Glomerular visceral epithelial cell (primary cell): ENCODE data around the gene GSTM3.

Source experiments
- DNase-seq: peaks from one replicate; pipeline ENCODE4 v3.0.0-alpha.2; 2016; ENCODE audit errors: extremely low spot score

Gene GSTM3

DNA sequence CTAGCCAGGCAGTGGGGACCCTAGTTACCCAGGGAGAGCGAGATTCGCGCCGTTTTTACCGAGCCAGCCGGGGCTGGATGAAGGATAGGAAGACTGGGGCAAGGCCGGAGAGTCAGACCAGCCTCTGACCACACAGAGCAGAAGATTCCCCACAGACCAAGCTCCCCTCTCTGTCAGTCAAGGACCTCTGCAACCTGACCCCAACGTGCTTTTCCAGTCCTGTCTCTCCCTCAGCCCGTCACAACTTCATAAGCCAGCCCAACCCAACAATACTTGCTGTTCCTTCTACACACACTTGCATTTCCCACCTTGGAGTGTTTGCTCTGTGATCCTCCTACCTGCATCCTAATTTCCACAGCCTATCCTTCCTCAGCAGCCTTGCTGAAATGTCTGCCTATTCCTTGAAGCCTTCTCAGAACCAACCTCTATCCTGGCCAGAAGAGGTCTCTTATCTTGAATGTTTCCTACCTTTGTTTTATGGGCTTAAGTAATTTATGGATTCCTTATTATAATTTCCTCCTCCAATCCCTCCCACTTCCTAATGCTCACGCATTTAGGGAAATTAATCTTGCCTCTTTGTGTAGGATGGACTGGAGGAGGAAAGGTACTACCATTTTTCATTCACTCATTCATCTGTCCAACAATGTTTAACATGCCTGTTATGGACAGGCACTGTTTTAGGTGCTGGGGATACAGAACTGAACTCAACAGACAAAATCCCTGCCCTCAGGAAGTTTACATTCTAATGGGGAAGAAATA is at the start of gene GSTM3:
Gene GSTM3, minus strand, starts transcription at position 424 of the 759 bp plus-strand sequence. CDS start 751 bp downstream, outside the sequence.
- DNase-seq: no peak

DNA sequence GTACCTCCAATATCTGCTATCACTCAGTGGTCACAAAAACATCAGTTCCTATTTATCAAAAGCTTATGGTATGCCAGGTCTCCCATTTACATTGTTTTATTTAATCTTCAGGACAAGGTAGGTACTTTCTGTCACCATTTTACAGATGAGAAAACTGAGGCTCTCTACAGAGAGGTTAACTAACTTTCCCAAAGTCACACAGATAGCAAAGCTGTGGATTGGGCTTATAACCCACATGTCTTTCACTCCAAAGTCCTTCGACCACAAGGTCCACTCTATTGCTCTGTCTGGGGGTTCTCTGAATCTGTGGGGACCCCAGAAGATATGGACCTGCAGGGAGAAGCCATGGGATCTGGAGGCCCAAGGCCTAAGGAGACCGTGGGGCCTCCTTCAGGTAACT is 49.5 kb upstream of the GSTM3 start:
- DNase-seq: no peak

DNA sequence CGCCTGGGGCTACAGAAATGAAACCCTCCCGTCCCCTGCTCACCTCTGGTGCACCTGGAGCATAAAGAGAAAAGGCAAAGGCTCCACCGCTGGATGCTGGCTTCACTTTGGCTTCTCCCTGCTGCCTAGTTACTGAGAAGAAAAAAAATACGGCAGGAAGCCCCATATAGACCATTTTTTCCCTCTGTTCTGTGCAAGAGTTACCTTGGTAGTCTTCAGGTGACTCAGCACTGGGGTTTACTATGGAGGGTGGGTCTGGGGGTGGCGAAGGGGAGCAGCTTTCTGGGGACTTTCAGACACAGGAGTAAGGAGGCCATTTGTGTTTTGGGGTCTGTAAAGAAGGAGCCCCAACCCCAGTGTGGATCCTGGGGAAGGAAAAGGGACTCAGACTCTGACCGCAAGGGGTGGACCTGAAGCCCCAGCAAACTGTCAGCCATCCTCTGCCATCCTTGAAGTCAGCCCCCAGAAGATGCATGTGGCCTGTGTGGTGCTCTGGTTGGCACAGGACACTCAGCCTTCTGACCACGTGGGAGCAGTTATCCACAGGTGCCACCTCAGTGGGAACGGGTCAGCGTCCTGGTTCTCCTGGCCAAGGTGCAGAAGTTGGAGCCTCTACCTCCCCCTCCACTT is 48.8 kb upstream of the GSTM3 start:
- no peak for DNase-seq

DNA sequence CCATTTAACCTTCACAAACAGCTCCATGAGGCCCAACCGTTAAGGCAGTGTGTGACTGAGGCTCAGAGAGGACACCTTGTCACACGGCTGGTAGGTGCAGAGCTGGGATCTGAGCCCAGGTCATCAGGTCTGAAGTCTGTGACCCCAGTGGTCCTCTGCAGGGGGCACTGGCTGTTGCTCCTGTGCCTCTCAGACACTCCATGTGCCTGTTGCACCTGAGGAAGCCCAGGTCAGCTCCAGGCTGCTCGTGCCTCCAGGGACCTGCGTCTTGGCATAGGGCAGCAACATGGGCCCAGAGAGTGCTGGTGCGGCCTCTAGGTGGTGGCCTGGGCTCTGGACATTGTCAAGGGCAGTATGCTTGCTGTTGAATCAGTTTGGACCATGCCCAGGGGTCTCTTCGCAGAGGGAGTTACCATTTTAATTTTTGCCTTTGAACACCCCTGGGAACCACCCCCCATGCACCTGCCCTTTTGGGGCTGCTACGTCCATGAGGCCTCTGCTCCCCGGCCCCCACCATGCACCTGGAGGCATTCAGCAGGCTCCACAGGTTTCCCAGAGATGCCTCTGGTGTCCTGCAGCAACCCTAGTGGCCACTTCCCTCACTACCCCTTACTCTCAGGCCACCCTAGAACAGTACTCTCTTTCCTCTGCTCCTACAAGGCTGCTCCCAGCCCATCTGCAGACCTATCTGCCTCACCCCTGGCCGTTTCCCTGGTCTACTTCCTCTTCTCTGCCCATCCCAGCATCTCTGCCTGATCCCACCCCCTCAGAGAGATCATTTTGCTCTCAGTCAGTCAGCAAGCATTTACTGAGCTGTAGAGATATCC is 48.1 kb upstream of the GSTM3 start:
- DNase-seq: no peak

DNA sequence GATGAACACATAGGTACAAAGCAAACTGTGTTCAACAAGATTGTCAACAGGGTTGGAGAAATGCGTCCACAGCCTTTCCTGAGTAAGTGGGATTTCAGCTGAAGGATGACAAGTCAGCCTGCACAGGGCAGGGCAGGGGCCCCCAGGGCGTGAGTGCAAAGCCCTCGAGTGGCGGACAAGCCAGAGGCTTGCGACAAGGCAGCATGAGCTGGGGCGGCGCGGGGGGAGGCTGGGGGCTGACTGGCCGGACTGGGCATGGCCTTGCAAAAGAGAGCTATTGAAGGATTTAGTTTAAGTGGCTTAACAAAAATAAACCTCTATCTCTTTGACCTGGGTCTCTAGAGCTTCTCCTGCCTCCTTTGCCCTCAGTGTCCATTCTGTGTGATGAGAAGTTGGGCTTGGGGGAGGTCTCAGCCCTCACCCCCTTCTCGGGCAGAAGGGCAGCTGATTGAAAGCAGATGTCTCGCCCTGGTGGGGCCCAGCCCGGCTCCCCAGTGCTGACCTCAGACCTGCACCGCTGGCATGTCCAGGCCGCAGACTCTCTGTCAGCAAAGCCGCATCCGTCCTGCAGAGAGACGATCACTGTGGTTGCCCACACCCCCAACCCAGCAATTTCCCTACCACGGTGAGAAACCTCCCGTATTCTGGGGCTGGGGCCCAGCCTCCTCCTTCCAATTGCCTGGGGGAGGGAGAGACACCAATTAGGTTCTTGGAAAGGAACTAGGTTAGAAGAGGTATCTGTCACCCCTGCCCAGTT is 47.2 kb upstream of the GSTM3 start:
- DNase-seq: no peak

DNA sequence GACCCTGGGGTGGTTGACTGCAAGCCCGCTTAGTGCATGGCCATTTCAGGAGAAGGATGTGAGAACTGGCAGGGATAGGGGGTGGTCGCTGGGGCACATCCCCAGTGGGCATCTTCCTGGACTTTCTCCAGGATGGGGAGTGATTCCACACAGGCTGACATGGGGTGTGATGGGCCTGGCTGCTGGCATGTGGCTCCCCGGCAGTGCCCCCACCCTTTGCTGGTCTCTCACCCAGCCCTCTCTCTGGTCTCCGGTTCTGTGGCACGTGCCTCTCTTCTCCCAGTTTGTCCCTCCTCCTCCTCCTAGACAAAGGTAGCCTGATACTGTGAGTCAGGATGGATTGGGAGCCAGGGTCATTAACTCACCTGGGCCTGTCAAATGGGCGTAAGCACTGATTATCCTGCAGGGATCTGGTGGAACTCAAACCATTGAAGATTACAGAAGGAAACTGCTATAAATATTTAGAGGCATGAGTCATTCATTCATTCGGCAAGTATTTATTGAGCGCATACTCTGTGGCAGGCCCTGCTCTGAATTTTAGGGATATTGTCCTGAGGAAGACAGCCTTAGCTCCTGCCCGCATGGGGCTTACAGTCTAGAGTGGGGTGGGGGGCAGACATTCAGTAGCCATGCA is 46.5 kb upstream of the GSTM3 start:
- DNase-seq: no peak

DNA sequence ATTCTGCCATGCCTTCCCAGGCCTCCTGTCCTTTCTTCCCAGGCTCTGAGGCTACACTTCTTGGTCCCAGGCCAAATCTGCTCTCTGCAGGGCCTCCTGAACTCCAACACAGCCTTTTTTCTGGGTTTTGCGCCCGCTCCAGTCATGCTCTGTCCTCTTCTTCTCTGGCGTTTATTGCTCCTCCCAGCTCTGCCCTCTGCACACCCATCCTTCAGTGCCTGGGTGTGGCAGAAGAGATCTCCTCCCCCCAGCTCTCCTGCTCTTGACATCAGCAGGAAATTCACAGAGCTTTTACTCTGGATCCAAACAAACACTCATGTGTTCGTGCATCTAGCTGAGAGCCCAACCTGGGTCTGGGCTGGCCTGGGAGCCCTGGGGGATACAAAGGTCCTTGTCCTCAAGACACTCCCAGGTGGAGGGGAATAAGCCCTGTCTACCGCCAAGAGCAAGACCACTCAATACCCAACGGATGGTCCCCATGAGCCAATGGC is 45.7 kb upstream of the GSTM3 start:
- DNase-seq: no peak

DNA sequence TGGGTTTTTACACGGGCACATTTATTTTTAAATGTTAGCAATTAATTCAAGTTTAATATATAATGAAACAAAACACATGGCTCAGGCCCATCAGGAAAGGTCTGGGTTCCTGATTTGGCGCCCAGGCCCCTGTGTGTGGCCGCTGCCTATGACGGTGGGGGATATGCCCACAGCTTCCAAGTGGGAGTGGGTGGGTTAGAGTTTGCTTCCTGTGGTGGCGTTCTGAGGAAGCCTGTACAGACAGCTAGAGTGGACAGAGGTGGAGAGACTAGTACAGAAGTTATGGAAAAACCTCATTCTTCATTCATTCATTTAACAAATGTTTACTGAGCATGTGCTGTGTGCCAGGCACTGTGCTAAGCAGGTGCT is 45.3 kb upstream of the GSTM3 start:
- DNase-seq: no peak

DNA sequence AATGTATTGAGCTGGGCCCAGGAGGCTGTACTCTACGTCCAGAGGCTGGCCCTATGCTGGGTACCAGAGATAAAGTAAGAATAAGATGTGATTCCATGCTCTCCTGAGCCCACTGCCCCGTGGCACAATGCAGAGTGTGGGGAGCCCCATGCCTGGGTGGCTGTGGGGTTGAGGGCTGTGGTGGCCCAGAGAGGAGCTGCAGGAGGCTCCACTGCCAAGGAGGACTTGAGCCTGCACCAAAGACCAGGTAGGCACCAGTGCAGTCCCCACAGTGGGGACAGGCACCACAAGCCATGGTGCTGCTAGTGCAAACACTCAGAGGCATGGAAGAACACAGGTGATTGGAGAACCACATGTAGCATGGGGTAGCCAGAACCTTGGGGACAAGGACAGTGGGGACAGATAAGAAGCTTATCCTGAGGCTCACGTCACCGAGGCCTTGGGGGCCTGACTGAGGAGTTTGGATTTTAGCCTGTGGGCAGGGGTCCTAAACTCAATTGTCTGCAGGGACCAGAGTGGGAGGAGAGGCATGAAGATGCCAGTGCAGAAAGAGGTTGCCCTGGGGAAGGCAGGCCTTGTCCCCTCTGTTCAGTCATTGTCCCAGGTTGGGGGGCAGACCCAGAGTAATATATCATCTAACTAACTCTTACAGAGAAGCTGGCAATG is 44.7 kb upstream of the GSTM3 start:
- no peak for DNase-seq

DNA sequence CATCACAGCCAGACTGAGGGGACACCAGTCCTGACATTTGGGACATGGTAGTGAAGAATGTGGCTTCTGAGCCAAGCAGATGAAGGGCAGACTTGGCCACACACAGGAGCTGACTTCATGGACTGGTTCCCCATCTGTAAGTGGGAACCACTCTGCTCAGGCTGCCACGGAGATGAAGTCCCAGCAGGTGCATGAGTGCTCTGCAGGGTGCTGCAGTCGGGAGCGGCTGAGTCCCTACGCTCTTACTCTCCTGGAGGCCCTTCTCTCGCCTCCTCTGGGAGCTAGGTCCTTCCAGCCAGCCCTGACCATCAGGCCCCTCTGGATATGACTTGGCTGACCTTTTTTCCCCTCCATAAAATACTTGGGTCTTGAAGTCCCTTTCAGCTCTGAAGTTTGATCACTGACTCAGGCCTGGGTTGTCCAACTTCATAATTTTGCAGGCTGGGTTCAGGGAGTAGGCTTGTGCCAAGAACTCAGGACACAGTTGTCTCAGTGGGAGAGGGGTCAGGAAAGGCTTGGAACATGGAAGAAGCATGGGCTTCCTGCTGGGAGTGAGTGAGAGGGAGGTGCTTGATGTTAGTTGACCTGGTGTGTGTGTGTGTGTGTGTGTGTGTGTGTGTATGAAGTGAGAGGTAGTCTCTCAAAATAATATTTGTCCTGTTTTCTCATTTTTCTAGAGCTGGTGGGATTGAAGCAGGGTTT is 43.9 kb upstream of the GSTM3 start:
- DNase-seq: no peak

DNA sequence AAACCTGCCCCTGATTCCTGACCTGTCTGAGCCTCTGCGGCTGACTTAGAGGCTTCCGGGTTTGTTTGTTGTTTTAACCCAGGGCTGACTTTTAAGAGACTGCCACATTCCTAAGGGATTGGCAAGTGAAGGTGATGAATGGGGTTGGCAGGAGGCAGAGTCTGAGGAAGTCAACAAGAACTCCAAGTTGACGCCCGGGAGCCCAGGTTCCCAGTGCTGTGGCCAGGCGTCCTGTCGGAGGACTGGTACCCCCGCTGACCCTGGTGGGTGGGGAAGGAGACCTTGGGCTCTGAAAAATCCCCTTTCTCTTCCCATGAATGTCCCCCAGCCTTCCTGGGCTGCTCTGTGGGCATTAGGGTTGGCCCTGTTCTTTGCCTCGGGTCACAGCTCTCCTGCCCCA is 42.6 kb upstream of the GSTM3 start:
- DNase-seq: peak; percentile 83

DNA sequence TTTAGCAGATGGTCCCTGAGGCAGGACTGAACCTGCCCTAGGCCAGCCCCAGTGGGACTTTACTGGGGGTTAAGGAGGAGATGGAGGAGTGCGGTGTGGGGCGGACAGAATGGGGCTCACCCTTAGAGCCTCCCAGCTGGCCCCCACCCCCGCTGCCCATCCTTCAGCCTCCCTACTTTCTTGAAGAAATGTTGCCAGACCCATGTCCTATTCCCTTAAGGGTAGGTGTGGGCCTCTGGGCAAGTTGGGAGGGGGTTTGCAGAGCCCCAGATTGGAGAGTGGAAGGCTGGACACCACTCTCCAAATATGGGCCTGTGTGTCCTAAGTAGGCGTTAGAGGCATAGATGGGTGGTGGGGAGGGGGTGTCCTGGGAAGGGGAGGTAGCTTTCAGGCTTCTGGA is 42.1 kb upstream of the GSTM3 start:
- no peak for DNase-seq

DNA sequence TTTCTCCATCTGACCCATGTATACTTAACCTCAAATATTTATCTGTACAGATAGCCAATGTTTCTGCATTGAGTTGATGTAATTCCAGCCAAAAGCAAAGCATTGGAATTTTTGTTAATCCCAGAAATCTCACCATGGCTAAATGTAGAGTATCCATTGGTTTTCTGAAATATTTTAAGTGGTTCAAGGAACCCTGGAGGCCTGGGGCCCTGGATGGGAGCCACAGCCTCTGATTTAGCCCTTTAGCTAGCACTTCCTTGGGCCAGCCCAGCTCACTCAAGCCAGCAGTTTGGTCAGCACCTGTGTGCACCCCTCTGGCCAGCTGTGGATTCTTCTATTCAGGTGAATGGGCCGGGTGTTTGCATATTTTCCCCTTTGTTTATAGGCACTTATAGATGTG is 41.7 kb upstream of the GSTM3 start:
- DNase-seq: no peak

DNA sequence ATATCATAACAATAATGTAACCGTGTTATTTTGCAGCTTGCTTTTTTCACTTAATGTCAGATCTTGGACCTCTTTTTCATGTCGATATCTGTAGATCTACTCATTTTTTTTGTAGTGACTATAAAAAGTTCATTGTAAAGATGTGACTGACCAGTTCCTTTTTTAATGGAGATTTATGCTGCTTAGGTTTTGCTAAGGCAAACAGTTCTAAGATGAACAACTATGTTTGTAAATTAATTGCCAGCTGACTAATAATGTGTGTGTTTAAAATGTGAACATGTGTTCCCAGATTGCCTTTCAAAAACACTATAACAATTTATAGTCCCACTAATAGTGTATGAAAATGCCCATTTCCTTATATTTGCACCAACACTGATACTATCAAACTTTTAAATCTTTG is 41.0 kb upstream of the GSTM3 start:
- DNase-seq: no peak

DNA sequence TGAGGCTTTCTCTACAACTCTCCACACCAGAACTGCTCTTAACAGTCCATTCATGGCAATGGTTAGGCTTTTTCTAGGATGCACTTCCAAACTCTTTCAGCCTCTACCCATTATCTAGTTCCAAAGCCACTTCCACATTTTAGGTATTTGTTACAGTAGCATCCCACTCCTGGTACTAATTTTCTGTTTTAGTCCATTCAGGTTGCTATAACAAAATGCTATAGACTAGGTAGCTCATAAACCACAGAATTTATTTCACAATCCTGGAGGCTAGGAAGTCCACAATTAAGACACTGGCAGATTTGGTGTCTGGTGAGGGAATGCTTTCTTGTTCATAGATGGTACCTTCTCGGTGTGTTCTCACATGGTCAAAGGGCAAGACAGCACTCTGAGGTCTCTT is 40.1 kb upstream of the GSTM3 start:
- DNase-seq: no peak

DNA sequence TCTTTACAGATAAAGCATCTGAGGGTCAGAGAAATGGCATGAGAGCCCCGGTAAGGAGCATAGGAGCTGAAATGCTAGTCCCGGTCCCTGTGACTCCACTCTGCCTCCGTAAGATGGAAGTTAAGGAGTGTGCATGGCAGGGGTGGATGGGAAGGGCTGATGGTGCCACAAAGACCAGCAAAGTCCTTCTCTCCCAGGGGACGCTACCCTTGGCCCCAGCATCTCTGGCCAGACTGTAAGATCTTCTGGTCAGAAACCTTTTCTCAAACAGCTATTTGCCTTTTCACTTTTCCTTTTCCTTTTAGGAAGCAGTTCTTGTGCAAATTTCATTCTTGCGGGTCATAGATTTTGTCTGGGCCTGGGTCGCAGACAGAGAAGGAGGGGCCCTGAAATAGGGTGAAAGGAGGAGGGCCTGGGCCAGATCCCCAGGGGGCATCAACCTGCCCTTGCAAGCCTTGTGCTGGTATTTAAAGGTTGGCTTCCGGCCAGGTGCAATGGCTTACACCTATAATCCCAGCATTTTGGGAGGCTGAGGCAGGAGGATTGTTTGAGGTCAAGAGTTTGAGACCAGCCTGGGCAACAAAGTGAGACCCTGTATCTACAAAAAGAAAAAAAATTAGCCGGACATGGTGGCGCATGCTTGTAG is 37.3 kb upstream of the GSTM3 start:
- DNase-seq: no peak

DNA sequence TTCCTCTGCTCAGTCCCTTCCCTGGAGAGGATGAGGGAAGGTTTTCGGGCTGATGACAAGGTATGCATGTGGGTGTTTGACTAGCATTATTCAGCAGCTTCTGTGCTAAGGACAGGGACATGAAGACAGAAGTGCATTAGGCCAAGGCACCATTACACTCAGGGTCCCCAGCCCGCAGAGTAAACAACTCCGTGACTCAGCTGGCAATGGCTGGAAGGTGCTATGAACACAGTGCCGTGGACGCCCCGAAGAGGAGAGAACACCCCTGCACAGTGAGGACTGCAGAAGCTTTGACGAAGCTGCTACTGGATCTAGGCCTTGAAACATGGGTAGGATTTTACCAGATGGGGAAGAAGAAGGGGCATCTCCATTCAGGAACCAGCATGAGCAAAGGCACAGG is 36.6 kb upstream of the GSTM3 start:
- DNase-seq: no peak

DNA sequence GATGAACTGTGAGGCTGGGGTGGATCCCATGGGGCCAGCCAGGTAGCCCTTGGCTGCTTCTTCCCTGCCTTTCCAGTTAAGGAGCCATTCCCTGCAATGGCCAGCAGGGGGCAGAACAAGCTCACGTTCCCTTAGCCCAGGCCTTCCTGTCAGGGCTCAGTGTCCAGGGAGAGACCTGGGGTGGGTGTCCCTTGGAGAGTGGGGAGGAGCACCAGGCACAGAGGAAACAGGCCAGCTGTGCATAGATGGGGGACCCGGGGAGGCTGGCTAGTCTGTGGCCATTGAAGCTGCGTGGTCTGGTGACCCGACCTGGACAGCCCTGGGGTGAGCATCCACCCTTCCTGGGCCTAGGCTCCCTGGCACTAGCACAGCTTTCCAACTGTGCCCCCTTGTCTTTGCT is 36.1 kb upstream of the GSTM3 start:
- DNase-seq: peak; percentile 84

DNA sequence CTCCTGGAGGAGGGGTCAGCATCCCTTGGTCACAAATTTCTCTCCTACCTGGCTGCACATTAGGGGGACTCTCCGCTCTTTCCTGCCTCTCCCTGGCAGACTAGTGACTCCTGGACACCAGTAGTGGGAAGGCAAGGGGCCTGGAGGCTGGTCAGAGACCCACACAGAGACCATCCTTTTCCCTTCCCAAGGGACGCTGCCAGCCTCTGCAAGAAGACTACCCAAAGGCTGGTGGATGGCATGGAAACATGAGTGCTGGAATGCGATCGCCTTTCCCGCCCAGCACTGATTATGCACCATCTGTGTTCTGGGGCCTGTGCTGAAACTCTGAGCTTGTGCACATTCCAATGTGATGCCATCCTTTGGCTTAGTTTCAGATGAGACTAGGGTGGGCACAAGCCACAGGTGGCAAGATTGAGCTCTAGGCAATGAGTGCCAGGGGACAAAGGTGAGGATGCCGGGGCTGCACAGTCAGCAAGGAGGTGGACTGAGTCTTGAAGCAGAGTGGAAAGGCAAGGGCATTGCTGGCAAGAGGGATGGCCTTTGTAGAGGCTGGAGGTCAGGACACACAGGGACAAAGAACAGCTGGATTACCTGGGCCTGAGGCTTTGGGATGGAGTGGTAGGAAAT is 35.5 kb upstream of the GSTM3 start:
- no peak for DNase-seq
